ENCODE measurements around the gene PCGF1.

The PCGF1 gene

DNA sequence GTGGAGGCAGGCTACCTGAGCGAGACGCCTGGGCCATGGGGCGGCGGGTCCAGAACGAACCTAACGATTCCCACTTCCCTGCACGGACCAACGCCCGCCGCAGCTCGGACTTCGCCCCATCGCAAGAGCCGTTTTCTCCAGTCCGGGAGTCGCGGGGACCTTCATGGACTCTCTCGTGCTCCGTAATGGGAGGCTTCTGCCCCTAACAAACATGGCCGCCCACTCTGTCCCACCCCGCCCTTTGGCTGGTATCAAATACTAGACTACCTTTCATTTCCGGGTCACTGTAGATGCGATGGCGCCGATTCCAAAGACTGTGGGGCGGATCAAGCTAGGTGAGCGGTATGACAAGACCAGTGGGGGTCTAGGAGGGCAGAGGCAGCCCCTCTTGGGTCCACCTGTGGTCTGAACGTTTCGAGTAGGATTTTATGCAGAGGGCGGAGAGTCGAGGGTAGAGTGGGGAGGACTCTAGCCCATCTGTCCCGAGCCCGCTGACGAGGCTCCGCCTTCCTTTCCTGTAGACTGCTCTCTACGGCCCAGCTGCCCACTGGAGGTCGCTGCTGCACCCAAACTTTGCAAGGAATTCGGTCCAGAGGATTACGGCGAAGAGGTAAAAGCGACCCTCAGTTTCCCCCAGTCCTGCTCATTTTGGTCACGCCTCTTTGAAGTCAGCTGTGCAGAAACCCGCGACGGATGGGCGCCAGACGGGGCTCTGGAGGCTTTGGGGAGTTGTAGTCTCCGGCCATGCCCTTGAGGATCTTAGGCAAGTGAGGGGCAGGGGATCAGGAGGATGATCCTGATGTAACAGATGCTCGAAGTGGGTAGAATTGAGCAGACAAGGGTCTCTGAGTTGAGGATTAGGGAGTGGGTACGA, 24.5 kb downstream of the PCGF1 start, which contains the start of the genes CCDC142 and TTC31:
Gene CCDC142, minus strand, starts transcription at position 198 of the 874 bp plus-strand sequence. Its CDS starts 161 bp downstream, at position 37.
Gene TTC31, plus strand, starts transcription at position 281 of the 874 bp plus-strand sequence. Its CDS starts 15 bp downstream, at position 296.
- TF ChIP-seq FOXP2 (optimal IDR thresholded peaks at IDR 0.05; ENCODE audit: borderline replicate concordance, extremely low read depth, extremely low read length, insufficient read depth): peak; percentile 72
- 0 out of 4 replicates have a peak, but pooled peaks of 1 of the 2 experiments have one; percentile 39 for TF ChIP-seq REST (IDR thresholded peaks at IDR 0.05; ENCODE audit: insufficient read depth in 1 of 2, low read depth in 2 of 2, low read length in 2 of 2)
- peak; percentile 90 for TF ChIP-seq POLR2AphosphoS5 (IDR thresholded peaks at IDR 0.05; ENCODE audit: low read depth, low read length)
- peak; percentile 87 for TF ChIP-seq TAF1 (IDR thresholded peaks at IDR 0.05; ENCODE audit: borderline replicate concordance, insufficient read depth, low read length)
- TF ChIP-seq SIN3A (IDR thresholded peaks at IDR 0.05; ENCODE audit: borderline replicate concordance, insufficient read depth, low read length): 0 out of 2 replicates have a peak, but pooled peaks have one; percentile 59

GRCh38 chr2:74481961-74482800, 25.3 kb downstream of the PCGF1 start:
- peak; percentile 0 for TF ChIP-seq FOXP2 (optimal IDR thresholded peaks at IDR 0.05; ENCODE audit: borderline replicate concordance, extremely low read depth, extremely low read length, insufficient read depth)
- TF ChIP-seq TAF1 (IDR thresholded peaks at IDR 0.05; ENCODE audit: borderline replicate concordance, insufficient read depth, low read length): no peak

DNA sequence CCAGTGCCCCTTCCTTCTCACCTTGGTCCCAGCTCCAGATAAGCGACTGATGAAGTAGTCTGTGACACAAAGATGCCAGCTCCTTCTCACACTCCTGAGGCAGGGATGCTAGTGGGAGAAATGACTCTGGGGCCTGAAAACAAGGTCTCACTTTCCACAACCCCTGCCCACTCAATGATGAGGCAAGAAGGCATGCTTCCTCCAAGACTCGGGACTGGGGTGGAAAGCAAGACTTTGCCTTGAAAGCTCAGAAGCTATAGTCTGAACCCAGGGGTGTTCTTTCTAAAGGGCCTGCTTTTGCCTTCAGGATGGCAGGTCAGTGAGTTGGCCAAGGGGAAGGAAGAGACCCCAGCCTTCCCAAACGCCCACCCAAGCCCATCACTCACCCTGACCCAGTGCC, 26.1 kb downstream of the PCGF1 start:
- no peak for TF ChIP-seq FOXP2 (optimal IDR thresholded peaks at IDR 0.05; ENCODE audit: borderline replicate concordance, extremely low read depth, extremely low read length, insufficient read depth)
- no peak for TF ChIP-seq SIN3A (IDR thresholded peaks at IDR 0.05; ENCODE audit: borderline replicate concordance, insufficient read depth, low read length)
- TF ChIP-seq POLR2AphosphoS5 (IDR thresholded peaks at IDR 0.05; ENCODE audit: low read depth, low read length): no peak
- TF ChIP-seq TAF1 (IDR thresholded peaks at IDR 0.05; ENCODE audit: borderline replicate concordance, insufficient read depth, low read length): no peak
- TF ChIP-seq REST (IDR thresholded peaks at IDR 0.05; ENCODE audit: insufficient read depth in 1 of 2, low read depth in 2 of 2, low read length in 2 of 2): no peak

DNA sequence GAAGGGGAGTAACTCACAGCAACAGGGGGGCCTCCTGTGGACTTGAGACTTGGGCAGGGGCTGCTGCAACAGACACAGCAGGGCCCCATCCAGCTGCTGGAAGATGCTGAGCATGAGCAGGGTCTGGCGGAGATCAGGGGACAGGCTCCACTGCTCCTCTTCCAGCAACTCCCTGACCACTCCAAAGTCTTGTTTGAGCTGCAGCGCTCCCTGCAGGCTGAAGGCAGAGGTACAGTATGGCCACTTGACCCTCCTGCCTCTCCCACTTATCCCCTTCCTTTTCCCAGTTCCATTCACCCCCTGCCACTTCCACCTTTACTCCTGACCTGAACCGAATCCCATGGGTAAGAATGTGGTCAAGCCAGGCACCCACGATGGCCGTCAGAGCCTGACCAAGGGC, 32.6 kb downstream of the PCGF1 start:
- TF ChIP-seq TAF1 (IDR thresholded peaks at IDR 0.05; ENCODE audit: borderline replicate concordance, insufficient read depth, low read length) (no peak), FOXP2 (optimal IDR thresholded peaks at IDR 0.05; ENCODE audit: borderline replicate concordance, extremely low read depth, extremely low read length, insufficient read depth) (no peak), SIN3A (IDR thresholded peaks at IDR 0.05; ENCODE audit: borderline replicate concordance, insufficient read depth, low read length) (no peak), REST (IDR thresholded peaks at IDR 0.05; ENCODE audit: insufficient read depth in 1 of 2, low read depth in 2 of 2, low read length in 2 of 2) (no peak), POLR2AphosphoS5 (IDR thresholded peaks at IDR 0.05; ENCODE audit: low read depth, low read length) (no peak)

DNA sequence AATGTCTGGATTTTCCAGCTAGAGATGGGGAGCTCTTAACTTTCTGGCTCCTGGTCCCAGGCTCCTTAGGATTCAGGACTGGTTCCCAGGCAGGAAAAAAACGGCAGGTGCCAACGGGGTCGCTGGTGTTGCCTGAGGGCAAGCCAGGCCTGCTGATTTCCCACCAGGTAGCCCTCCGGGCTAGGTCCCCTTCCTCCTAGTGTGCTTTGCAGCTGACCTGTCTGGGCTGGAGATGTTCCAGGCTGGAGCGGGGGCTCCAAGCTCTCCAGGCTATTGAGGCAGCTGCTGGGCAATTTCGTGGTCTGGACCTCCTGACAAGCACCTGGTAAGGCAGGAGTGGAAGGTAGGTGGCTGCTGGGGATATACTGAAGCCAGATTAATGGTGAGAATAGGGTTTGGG, 33.0 kb downstream of the PCGF1 start:
- TF ChIP-seq REST (IDR thresholded peaks at IDR 0.05; ENCODE audit: insufficient read depth in 1 of 2, low read depth in 2 of 2, low read length in 2 of 2): no peak
- no peak for TF ChIP-seq SIN3A (IDR thresholded peaks at IDR 0.05; ENCODE audit: borderline replicate concordance, insufficient read depth, low read length)
- TF ChIP-seq FOXP2 (optimal IDR thresholded peaks at IDR 0.05; ENCODE audit: borderline replicate concordance, extremely low read depth, extremely low read length, insufficient read depth): no peak
- no peak for TF ChIP-seq TAF1 (IDR thresholded peaks at IDR 0.05; ENCODE audit: borderline replicate concordance, insufficient read depth, low read length)
- TF ChIP-seq POLR2AphosphoS5 (IDR thresholded peaks at IDR 0.05; ENCODE audit: low read depth, low read length): no peak
